HCT116 (cell line): ENCODE measurements around the gene GNB1. TPM values are rescaled to one million over a fixed set of nuclear protein-coding genes. Genes with fewer than 3 reads are reported as not detected.

ENCODE experiments used
- ATAC-seq: fragments of 200-7000 bp; cut with Tn5 transposase; 2 replicates; pipeline ENCODE4 v1.9.1; 2020; ENCODE audit warnings: mild to moderate bottlenecking, moderate library complexity
- BruUV-seq: library from RNA; stranded (reverse); fragments of 400-500 nt; replicated peaks from 2 replicates; lab custom pipeline; 2021; lab: Mats Ljungman, UMichigan
- CTCF ChIA-PET: fragments of 300-600 bp; sonication (Branson Sonifier 250); formaldehyde crosslinking; loops from one replicate; lab custom pipeline; 2021; ENCODE audit warnings: antibody characterized with exemption; lab: Charles Lee
- POLR2A ChIA-PET: fragments of 300-600, 350-600 bp; sonication (Branson Sonifier 250); formaldehyde crosslinking; loops from one replicate; lab custom pipeline; 2021; ENCODE audit warnings: antibody characterized with exemption; lab: Charles Lee
- RAD21 ChIA-PET, 2 experiments: fragments of 300-600 bp; sonication (Branson Sonifier 250); formaldehyde crosslinking; loops; one replicate each; lab custom pipeline; 2023; ENCODE audit warnings: low total read pairs in 2 of 2; ENCODE audit not compliant: uncharacterized antibody in 2 of 2, unreplicated experiment in 2 of 2, low non-redundant PET in 1 of 2; lab: Charles Lee
- DNase-seq: peaks from one replicate; pipeline ENCODE4 v3.0.0-alpha.2; 2010; ENCODE audit warnings: low read depth, low spot score
- H2AFZ ChIP-seq: fragments of 200-600 bp; shearing (Covaris generic), sonication (generic); 2 replicates; pipeline ENCODE4 v1.6.1; 2017; ENCODE audit warnings: low read depth, mixed run types, mixed read lengths, antibody characterized with exemption, low read length; ENCODE audit not compliant: poor library complexity, severe bottlenecking
- H3K27ac ChIP-seq: 2 replicates; pipeline ENCODE4 v1.5.1; 2012; ENCODE audit warnings: low read depth, low read length
- H3K27me3 ChIP-seq: fragments of 200-600 bp; sonication (generic); 2 replicates; pipeline ENCODE4 v1.6.1; 2016; ENCODE audit warnings: mixed run types, low read length, mixed read lengths; ENCODE audit not compliant: insufficient read depth
- H3K36me3 ChIP-seq, 2 experiments: fragments of 200-500 bp in 1 of 2; fragments of 200-600 bp in 1 of 2; sonication (Bioruptor generic) in 1 of 2; sonication (generic) in 1 of 2; 2 replicates each; pipeline versions ENCODE4 v1.5.1 to v1.6.1; 2014 to 2016; ENCODE audit warnings: low read length in 2 of 2, inconsistent platforms in 1 of 2, mixed read lengths in 1 of 2, mixed run types in 1 of 2; ENCODE audit not compliant: insufficient read depth in 2 of 2, control insufficient read depth in 1 of 2
- H3K4me1 ChIP-seq, 2 experiments: fragments of 200-600 bp in 1 of 2; sonication (generic) in 1 of 2; 2 replicates each; pipeline versions ENCODE4 v1.5.1 to v1.6.1; 2012 to 2017; ENCODE audit warnings: low read length in 2 of 2, inconsistent platforms in 1 of 2, mild to moderate bottlenecking in 1 of 2, mixed read lengths in 1 of 2, mixed run types in 1 of 2, moderate library complexity in 1 of 2; ENCODE audit not compliant: insufficient read depth in 2 of 2, control insufficient read depth in 1 of 2
- H3K4me2 ChIP-seq: fragments of 200-600 bp; sonication (generic); 2 replicates; pipeline ENCODE4 v1.6.1; 2017; ENCODE audit warnings: mixed run types, low read length, mixed read lengths
- H3K4me3 ChIP-seq, 2 experiments: fragments of 200-600 bp in 1 of 2; sonication (generic) in 1 of 2; replicated peaks in 1 of 2; 2 replicates each; pipeline ENCODE4 v1.5.1; 2011 to 2016; ENCODE audit warnings: low read length in 2 of 2, control low read depth in 1 of 2, low read depth in 1 of 2, mild to moderate bottlenecking in 1 of 2, mixed read lengths in 1 of 2, mixed run types in 1 of 2
- H3K79me2 ChIP-seq: fragments of 200-600 bp; sonication (generic); 2 replicates; pipeline ENCODE4 v1.6.1; 2017; ENCODE audit warnings: mild to moderate bottlenecking, mixed run types, low read length, moderate library complexity, mixed read lengths; ENCODE audit not compliant: insufficient read depth
- H3K9ac ChIP-seq: fragments of 200-600 bp; sonication (generic); 2 replicates; pipeline ENCODE4 v1.6.1; 2016; ENCODE audit warnings: low read length, mixed read lengths
- H3K9me2 ChIP-seq: fragments of 200-600 bp; sonication (generic), shearing (Covaris generic); 2 replicates; pipeline ENCODE4 v1.6.1; 2017; ENCODE audit warnings: mixed run types, mild to moderate bottlenecking, moderate library complexity; ENCODE audit not compliant: insufficient read depth
- H3K9me3 ChIP-seq, 2 experiments: fragments of 200-500 bp in 1 of 2; fragments of 200-600 bp in 1 of 2; sonication (Bioruptor generic) in 1 of 2; sonication (generic) in 1 of 2; 2 replicates each; pipeline ENCODE4 v1.6.1; 2014 to 2017; ENCODE audit warnings: low read length in 2 of 2, mixed read lengths in 2 of 2, inconsistent platforms in 1 of 2, low read depth in 1 of 2, mild to moderate bottlenecking in 1 of 2, mixed run types in 1 of 2, moderate library complexity in 1 of 2; ENCODE audit not compliant: control insufficient read depth in 1 of 2, insufficient read depth in 1 of 2
- H4K20me1 ChIP-seq: fragments of 200-600 bp; sonication (generic), shearing (Covaris generic); 2 replicates; pipeline ENCODE4 v1.6.1; 2017; ENCODE audit warnings: mixed run types, mild to moderate bottlenecking, moderate library complexity; ENCODE audit not compliant: insufficient read depth
- CBX3 ChIP-seq: IDR thresholded peaks from 2 replicates; pipeline ENCODE4 v1.6.1; 2012; ENCODE audit warnings: low read depth
- CTCF ChIP-seq, 3 experiments: fragments of 200-600 bp in 1 of 3; sonication (generic) in 1 of 3; IDR thresholded peaks in 2 of 3; conservative IDR thresholded peaks in 1 of 3; 2 replicates each; pipeline ENCODE4 v1.5.1; 2012 to 2017; ENCODE audit warnings: low read depth in 2 of 3, low read length in 2 of 3, antibody characterized with exemption in 1 of 3, borderline replicate concordance in 1 of 3, control low read depth in 1 of 3, mild to moderate bottlenecking in 1 of 3, mixed read lengths in 1 of 3, mixed run types in 1 of 3, moderate library complexity in 1 of 3; ENCODE audit not compliant: insufficient read depth in 1 of 3
- ELF1 ChIP-seq: IDR thresholded peaks from 2 replicates; pipeline ENCODE4 v1.6.1; 2012; ENCODE audit warnings: low read depth, borderline replicate concordance
- FOSL1 ChIP-seq: IDR thresholded peaks from 2 replicates; pipeline ENCODE4 v1.6.1; 2012; ENCODE audit warnings: low read depth
- POLR2A ChIP-seq: IDR thresholded peaks from 2 replicates; pipeline ENCODE4 v1.7.0; 2011; ENCODE audit warnings: borderline replicate concordance; ENCODE audit not compliant: insufficient read depth, insufficient read length; ENCODE audit errors: extremely low read depth
- POLR2AphosphoS5 ChIP-seq: IDR thresholded peaks from 2 replicates; pipeline ENCODE4 v1.6.1; 2011; ENCODE audit warnings: mild to moderate bottlenecking, low read depth, low read length, moderate library complexity
- REST ChIP-seq: IDR thresholded peaks from 2 replicates; pipeline ENCODE4 v1.6.1; 2012; ENCODE audit warnings: low read depth
- SIN3A ChIP-seq: IDR thresholded peaks from 2 replicates; pipeline ENCODE4 v1.6.1; 2012; ENCODE audit warnings: low read depth
- YY1 ChIP-seq: IDR thresholded peaks from 2 replicates; pipeline ENCODE4 v1.6.1; 2011; ENCODE audit warnings: low read length, low read depth, moderate library complexity, mild to moderate bottlenecking; ENCODE audit not compliant: insufficient replicate concordance; ENCODE audit errors: extremely low read depth
- ZBTB33 ChIP-seq: IDR thresholded peaks from 2 replicates; pipeline ENCODE4 v1.6.1; 2011; ENCODE audit warnings: mild to moderate bottlenecking, low read length, moderate library complexity; ENCODE audit not compliant: insufficient replicate concordance; ENCODE audit errors: extremely low read depth
- ZFX ChIP-seq: fragments of 450-650 bp; IDR thresholded peaks from 2 replicates; pipeline ENCODE4 v1.6.1; 2017
- ZNF274 ChIP-seq: fragments of 200-500 bp; sonication (Bioruptor generic); IDR thresholded peaks from 2 replicates; pipeline ENCODE4 v1.6.1; 2014; ENCODE audit warnings: mild to moderate bottlenecking, low read depth, low read length, inconsistent platforms
- intact Hi-C: fragments of 100-400 bp; cut with micrococcal nuclease; formaldehyde crosslinking; loops from 2 replicates; pipeline ENCODE4 v1.10.0; 2022
- total RNA-seq: library from RNA; stranded (reverse); gene quantifications from one replicate; pipeline ENCODE4 v1.2.1, GENCODE V29; 2021; ENCODE audit not compliant: unreplicated experiment

Gene GNB1
- total RNA-seq, 1 experiment from 2014 or later: 371 TPM

- TF ChIP-seq CTCF (IDR thresholded peaks at IDR 0.05 in 2 of 3, conservative IDR thresholded peaks at IDR 0.05 in 1 of 3; ENCODE audit: borderline replicate concordance in 1 of 3, insufficient read depth in 1 of 3, low read depth in 2 of 3, low read length in 2 of 3): no peak
- TF ChIP-seq CBX3: no peak
- no peak for TF ChIP-seq POLR2AphosphoS5
Observed at GRCh38 chr1:1771096-1771495, 119.8 kb downstream of the GNB1 start (continued).

- ChIA-PET CTCF (no interaction called here), POLR2A (no interaction called here), RAD21 (no interaction called here)
- no TSS peak for BruUV-seq
- no peaks in the 10 kb centered on the region for H4K20me1 ChIP-seq
- no peak overlapping the region for H3K9ac ChIP-seq
- peaks cover 99% of the 10 kb centered on the region for H3K79me2 ChIP-seq
- H3K9me3 ChIP-seq: peaks cover 0 to 5% of the 10 kb centered on the region in 2 experiments; a peak in 1 of 4 replicates
- H2AFZ ChIP-seq: no peak overlapping the region
- H3K4me1 ChIP-seq: no peaks in the 10 kb centered on the region; a peak in 2 of 4 replicates
- no peak for TF ChIP-seq REST
- no peak for TF ChIP-seq POLR2AphosphoS5
- no peak for TF ChIP-seq YY1
- no peak for TF ChIP-seq POLR2A
- TF ChIP-seq SIN3A: no peak
- no peak for TF ChIP-seq ZFX
- TF ChIP-seq CBX3: no peak
- no peak for TF ChIP-seq FOSL1
- no peak for TF ChIP-seq CTCF (IDR thresholded peaks at IDR 0.05 in 2 of 3, conservative IDR thresholded peaks at IDR 0.05 in 1 of 3; ENCODE audit: borderline replicate concordance in 1 of 3, insufficient read depth in 1 of 3, low read depth in 2 of 3, low read length in 2 of 3)
- TF ChIP-seq ZBTB33: no peak
- TF ChIP-seq ZNF274: no peak
- no peak for TF ChIP-seq ELF1
- H3K4me2 ChIP-seq: no peak overlapping the region
- intact Hi-C loops: no loop called here
- ATAC-seq (no peak), DNase-seq (no peak)
- no peak overlapping the region for H3K27ac ChIP-seq
- peaks cover 2 to 28% of the 10 kb centered on the region in 2 experiments; a peak in 2 of 4 replicates for H3K36me3 ChIP-seq
- no peaks in the 10 kb centered on the region for H3K27me3 ChIP-seq
- no peak overlapping the region for H3K4me3 ChIP-seq
- no peaks in the 10 kb centered on the region for H3K9me2 ChIP-seq
Observed at GRCh38 chr1:1770102-1770501, 120.8 kb downstream of the GNB1 start.
